ENCODE measurements around the gene LCN9.

- TF ChIP-seq CTCF (IDR thresholded peaks at IDR 0.05; ENCODE audit: insufficient read depth, low read depth, low read length) = no peak
- TF ChIP-seq EZH2 (IDR thresholded peaks at IDR 0.05; ENCODE audit: insufficient read depth, low read length) = no peak
Observed at GRCh38 chr9:135708164-135708563, 45.1 kb downstream of the LCN9 start.
